Cardiac fibroblast (primary cell): ENCODE measurements around the gene FOXRED2.

Source experiments
- DNase-seq, 2 donors: peaks; one replicate each; pipeline versions ENCODE4 v3.0.0 to v3.0.0-alpha.2; 2010; ENCODE audit warnings: low read depth in 2 of 2
- H3K4me3 ChIP-seq, 2 donors: replicated peaks in 1 of 2; 1 replicate in 1 of 2; 2 replicates in 1 of 2; pipeline ENCODE4 v1.5.1; 2011; ENCODE audit warnings: low read depth in 2 of 2, low read length in 2 of 2, mild to moderate bottlenecking in 2 of 2, moderate library complexity in 1 of 2
- CTCF ChIP-seq: IDR thresholded peaks from one replicate; pipeline ENCODE4 v1.5.1; 2011; ENCODE audit warnings: low read depth, mild to moderate bottlenecking, low read length, inconsistent platforms

The FOXRED2 gene

GRCh38 chr22:36481393-36482168 lies 25.3 kb downstream of the FOXRED2 start, which contains the start of gene TXN2:
Gene TXN2 (minus strand): TSS chr22:36481640. CDS start chr22:36480837, 803 bp downstream.
- DNase-seq = peak; percentile 97 to 98
- no peak for TF ChIP-seq CTCF
- peak within 1 kb of the TSS; percentile 62 to 87 for H3K4me3 ChIP-seq

- no peak for DNase-seq
- peak overlapping the region; percentile 62 to 87 for H3K4me3 ChIP-seq
- no peak for TF ChIP-seq CTCF
Observed at GRCh38 chr22:36480941-36481392, 25.9 kb downstream of the FOXRED2 start.

GRCh38 chr22:36478966-36479365 lies 27.9 kb downstream of the FOXRED2 start:
- peak in 1 of 2 donors; percentile 30 for DNase-seq
- no peak for TF ChIP-seq CTCF
- H3K4me3 ChIP-seq = no peak overlapping the region

GRCh38 chr22:36475341-36475740 lies 31.5 kb downstream of the FOXRED2 start:
- no peak for DNase-seq
- no peak for TF ChIP-seq CTCF

GRCh38 chr22:36472689-36473088 lies 34.2 kb downstream of the FOXRED2 start:
- TF ChIP-seq CTCF = no peak
- no peak overlapping the region for H3K4me3 ChIP-seq
- DNase-seq = no peak

More at GRCh38 chr22:36475341-36475740, 31.5 kb downstream of the FOXRED2 start:
- no peak overlapping the region for H3K4me3 ChIP-seq

- TF ChIP-seq CTCF = no peak
- H3K4me3 ChIP-seq = no peak overlapping the region
- peak in 1 of 2 donors; percentile 83 for DNase-seq
Observed at GRCh38 chr22:36471341-36471821, 35.5 kb downstream of the FOXRED2 start.
